Measurements from ENCODE around the gene REXO5.

REXO5 gene

GRCh38 chr16:20844054-20844453 lies 37.7 kb downstream of the REXO5 start:
- Histone ChIP-seq H3K4me1 (ENCODE audit: insufficient read depth, low read length, severe bottlenecking) (no peaks in the 10 kb centered on the region), H3K79me2 (ENCODE audit: insufficient read depth, low read length) (no peaks in the 10 kb centered on the region), H4K20me1 (ENCODE audit: insufficient read depth, low read length) (no peaks in the 10 kb centered on the region), H3K27me3 (ENCODE audit: insufficient read depth, low read length) (no peaks in the 10 kb centered on the region), H3K9ac (ENCODE audit: low read length) (no peak overlapping the region), H3K4me2 (ENCODE audit: low read length) (no peak overlapping the region), H3K9me3 (ENCODE audit: low read length) (no peaks in the 10 kb centered on the region), H3K9me2 (ENCODE audit: low read depth, low read length) (no peaks in the 10 kb centered on the region), H3F3A (ENCODE audit: insufficient read depth, low read length) (no peaks in the 10 kb centered on the region), H3K4me3 (ENCODE audit: low read depth, low read length, poor library complexity, severe bottlenecking) (no peak overlapping the region), H3K36me3 (ENCODE audit: insufficient read depth, low read length) (peaks cover 44% of the 10 kb centered on the region; the same call in 1 of the 2 replicates), H2AFZ (ENCODE audit: low read length) (no peak overlapping the region), H3K27ac (ENCODE audit: low read depth, low read length, poor library complexity, severe bottlenecking) (no peak overlapping the region)
- TF ChIP-seq CTCF (IDR thresholded peaks at IDR 0.05; ENCODE audit: low read length): no peak
- TF ChIP-seq EZH2 (IDR thresholded peaks at IDR 0.05; ENCODE audit: borderline replicate concordance, low read length): no peak

GRCh38 chr16:20844588-20844987 lies 38.3 kb downstream of the REXO5 start:
- H3K27me3 ChIP-seq (ENCODE audit: insufficient read depth, low read length): no peaks in the 10 kb centered on the region
- no peaks in the 10 kb centered on the region for H3F3A ChIP-seq (ENCODE audit: insufficient read depth, low read length)
- H3K4me2 ChIP-seq (ENCODE audit: low read length): no peak overlapping the region
- H3K27ac ChIP-seq (ENCODE audit: low read depth, low read length, poor library complexity, severe bottlenecking): no peak overlapping the region
- H3K36me3 ChIP-seq (ENCODE audit: insufficient read depth, low read length): peaks cover 44% of the 10 kb centered on the region; the same call in 1 of the 2 replicates
- H3K9ac ChIP-seq (ENCODE audit: low read length): no peak overlapping the region
- no peaks in the 10 kb centered on the region for H3K9me3 ChIP-seq (ENCODE audit: low read length)
- H3K4me3 ChIP-seq (ENCODE audit: low read depth, low read length, poor library complexity, severe bottlenecking): no peak overlapping the region
- no peak for TF ChIP-seq EZH2 (IDR thresholded peaks at IDR 0.05; ENCODE audit: borderline replicate concordance, low read length)
- H3K79me2 ChIP-seq (ENCODE audit: insufficient read depth, low read length): no peaks in the 10 kb centered on the region
- no peaks in the 10 kb centered on the region for H4K20me1 ChIP-seq (ENCODE audit: insufficient read depth, low read length)
- no peaks in the 10 kb centered on the region for H3K9me2 ChIP-seq (ENCODE audit: low read depth, low read length)
- H3K4me1 ChIP-seq (ENCODE audit: insufficient read depth, low read length, severe bottlenecking): no peaks in the 10 kb centered on the region
- no peak overlapping the region for H2AFZ ChIP-seq (ENCODE audit: low read length)

GRCh38 chr16:20846030-20846429 lies 39.7 kb downstream of the REXO5 start:
- Histone ChIP-seq H3K79me2 (ENCODE audit: insufficient read depth, low read length) (no peaks in the 10 kb centered on the region), H3K27ac (ENCODE audit: low read depth, low read length, poor library complexity, severe bottlenecking) (no peak overlapping the region), H3K4me1 (ENCODE audit: insufficient read depth, low read length, severe bottlenecking) (no peaks in the 10 kb centered on the region), H3K9me3 (ENCODE audit: low read length) (no peaks in the 10 kb centered on the region), H3K27me3 (ENCODE audit: insufficient read depth, low read length) (no peaks in the 10 kb centered on the region), H2AFZ (ENCODE audit: low read length) (no peak overlapping the region), H3K9ac (ENCODE audit: low read length) (no peak overlapping the region), H3K36me3 (ENCODE audit: insufficient read depth, low read length) (peaks cover 34% of the 10 kb centered on the region; the same call in 1 of the 2 replicates), H3K4me3 (ENCODE audit: low read depth, low read length, poor library complexity, severe bottlenecking) (no peak overlapping the region), H3F3A (ENCODE audit: insufficient read depth, low read length) (no peaks in the 10 kb centered on the region), H3K4me2 (ENCODE audit: low read length) (no peak overlapping the region), H4K20me1 (ENCODE audit: insufficient read depth, low read length) (no peaks in the 10 kb centered on the region), H3K9me2 (ENCODE audit: low read depth, low read length) (no peaks in the 10 kb centered on the region)
- no peak for TF ChIP-seq CTCF (IDR thresholded peaks at IDR 0.05; ENCODE audit: low read length)
- TF ChIP-seq EZH2 (IDR thresholded peaks at IDR 0.05; ENCODE audit: borderline replicate concordance, low read length): no peak

GRCh38 chr16:20846551-20846950 lies 40.2 kb downstream of the REXO5 start:
- no peak overlapping the region for H2AFZ ChIP-seq (ENCODE audit: low read length)
- no peaks in the 10 kb centered on the region for H3K9me2 ChIP-seq (ENCODE audit: low read depth, low read length)
- no peak overlapping the region for H3K4me3 ChIP-seq (ENCODE audit: low read depth, low read length, poor library complexity, severe bottlenecking)
- no peak overlapping the region for H3K4me2 ChIP-seq (ENCODE audit: low read length)
- H4K20me1 ChIP-seq (ENCODE audit: insufficient read depth, low read length): no peaks in the 10 kb centered on the region
- H3K9me3 ChIP-seq (ENCODE audit: low read length): no peaks in the 10 kb centered on the region
- no peak for TF ChIP-seq EZH2 (IDR thresholded peaks at IDR 0.05; ENCODE audit: borderline replicate concordance, low read length)
- no peak for TF ChIP-seq CTCF (IDR thresholded peaks at IDR 0.05; ENCODE audit: low read length)
- H3K79me2 ChIP-seq (ENCODE audit: insufficient read depth, low read length): no peaks in the 10 kb centered on the region
- H3K27ac ChIP-seq (ENCODE audit: low read depth, low read length, poor library complexity, severe bottlenecking): no peak overlapping the region
- no peaks in the 10 kb centered on the region for H3K4me1 ChIP-seq (ENCODE audit: insufficient read depth, low read length, severe bottlenecking)
- peaks cover 33% of the 10 kb centered on the region; the same call in 1 of the 2 replicates for H3K36me3 ChIP-seq (ENCODE audit: insufficient read depth, low read length)
- no peaks in the 10 kb centered on the region for H3F3A ChIP-seq (ENCODE audit: insufficient read depth, low read length)
- no peak overlapping the region for H3K9ac ChIP-seq (ENCODE audit: low read length)
- H3K27me3 ChIP-seq (ENCODE audit: insufficient read depth, low read length): no peaks in the 10 kb centered on the region
